Ureter (tissue), 1 donor: ENCODE data around the gene SHISA8. TPM values are rescaled to one million over a fixed set of nuclear protein-coding genes. Genes with fewer than 3 reads are reported as not detected.

Experiments used
- total RNA-seq: library from RNA; stranded (reverse); gene quantifications from one replicate; pipeline ENCODE4 v1.2.4, GENCODE V29; 2023
- donor health status: DM: yes; HTN: yes; CAD: no.

Gene SHISA8
- total RNA-seq, 1 donor from 2014 or later = not detected

Other genes with a start within 250 kb of the SHISA8 start
- gene SNU13, start 226.2 kb downstream of the SHISA8 start, total RNA-seq = 180 TPM
- gene MEI1, start 215.6 kb downstream of the SHISA8 start, total RNA-seq = 6.8 TPM
- 10.4 TPM for gene CCDC134, start 114.4 kb downstream of the SHISA8 start, total RNA-seq
- gene SREBF2, start 82.0 kb downstream of the SHISA8 start, total RNA-seq = 165 TPM
- 0.36 TPM for gene TNFRSF13C, start 11.7 kb upstream of the SHISA8 start, total RNA-seq
- gene CENPM, start 32.1 kb upstream of the SHISA8 start, total RNA-seq = 1.2 TPM
- gene SEPTIN3, start 54.4 kb upstream of the SHISA8 start, total RNA-seq = 0.99 TPM
- gene WBP2NL, start 83.7 kb upstream of the SHISA8 start, total RNA-seq = 4.2 TPM
- 33.4 TPM for gene NAGA, start 155.7 kb upstream of the SHISA8 start, total RNA-seq
- 7.8 TPM for gene PHETA2, start 159.2 kb upstream of the SHISA8 start, total RNA-seq
- 86.4 TPM for gene SMDT1, start 164.6 kb upstream of the SHISA8 start, total RNA-seq
- gene NDUFA6, start 175.7 kb upstream of the SHISA8 start, total RNA-seq = 55.1 TPM
- gene CYP2D6, start 215.7 kb upstream of the SHISA8 start, total RNA-seq = 2.0 TPM